GM12801 (cell line): Measurements from ENCODE around the gene TRIM46.

ENCODE experiments used
- CTCF ChIP-seq: IDR thresholded peaks from one replicate; pipeline ENCODE4 v1.5.1; 2011; ENCODE audit warnings: control low read depth; ENCODE audit not compliant: insufficient read length; ENCODE audit errors: extremely low read depth

The TRIM46 gene

GRCh38 chr1:155173478-155174323, at the start of gene TRIM46:
TRIM46 (plus strand) TSS chr1:155173849; CDS start chr1:155173967, 118 bp downstream.
- no peak for TF ChIP-seq CTCF

GRCh38 chr1:155124503-155125463, 48.9 kb upstream of the TRIM46 start:
- no peak for TF ChIP-seq CTCF

- no peak for TF ChIP-seq CTCF
Measured at GRCh38 chr1:155125511-155125945, 48.1 kb upstream of the TRIM46 start.

- TF ChIP-seq CTCF, result no peak
Measured at GRCh38 chr1:155125946-155126555, 47.6 kb upstream of the TRIM46 start.

- TF ChIP-seq CTCF, result no peak
Measured at GRCh38 chr1:155126556-155127104, 47.0 kb upstream of the TRIM46 start.

GRCh38 chr1:155127105-155127966, 46.3 kb upstream of the TRIM46 start, which contains the start of gene EFNA1:
EFNA1 (plus strand) TSS chr1:155127876; CDS start chr1:155127978, 102 bp downstream.
- no peak for TF ChIP-seq CTCF
